Activated gamma-delta T cell treated with Interleukin-2 at 50 U/mL for 16 hours (primary cell): ENCODE measurements around the gene OPCML.

ENCODE experiments used
- DNase-seq: peaks from one replicate; pipeline ENCODE4 v3.0.0-alpha.2; 2020

The OPCML gene

GRCh38 chr11:132913295-132913694, 619.0 kb downstream of the OPCML start:
- DNase-seq, result no peak

DNA sequence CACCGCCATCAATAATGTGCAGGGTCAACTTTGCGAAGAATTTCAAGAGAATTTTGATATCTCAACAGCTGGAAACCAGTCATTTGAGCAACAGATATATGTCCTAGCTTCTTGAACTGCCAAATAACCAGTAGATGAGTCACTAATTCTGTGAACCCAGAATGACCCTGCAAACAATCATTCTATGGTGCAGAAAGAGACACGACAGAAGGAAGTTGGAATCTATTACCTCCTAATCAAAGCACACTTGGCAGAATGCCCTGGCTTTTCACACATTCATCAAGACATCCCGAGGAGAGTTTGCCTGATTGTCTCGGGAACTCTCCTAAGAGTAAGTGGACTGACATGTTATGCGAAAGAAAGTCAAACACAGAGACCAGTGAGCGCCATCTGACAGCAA, 621.1 kb downstream of the OPCML start:
- DNase-seq, result no peak

GRCh38 chr11:132910011-132910760, 622.1 kb downstream of the OPCML start:
- no peak for DNase-seq

DNA sequence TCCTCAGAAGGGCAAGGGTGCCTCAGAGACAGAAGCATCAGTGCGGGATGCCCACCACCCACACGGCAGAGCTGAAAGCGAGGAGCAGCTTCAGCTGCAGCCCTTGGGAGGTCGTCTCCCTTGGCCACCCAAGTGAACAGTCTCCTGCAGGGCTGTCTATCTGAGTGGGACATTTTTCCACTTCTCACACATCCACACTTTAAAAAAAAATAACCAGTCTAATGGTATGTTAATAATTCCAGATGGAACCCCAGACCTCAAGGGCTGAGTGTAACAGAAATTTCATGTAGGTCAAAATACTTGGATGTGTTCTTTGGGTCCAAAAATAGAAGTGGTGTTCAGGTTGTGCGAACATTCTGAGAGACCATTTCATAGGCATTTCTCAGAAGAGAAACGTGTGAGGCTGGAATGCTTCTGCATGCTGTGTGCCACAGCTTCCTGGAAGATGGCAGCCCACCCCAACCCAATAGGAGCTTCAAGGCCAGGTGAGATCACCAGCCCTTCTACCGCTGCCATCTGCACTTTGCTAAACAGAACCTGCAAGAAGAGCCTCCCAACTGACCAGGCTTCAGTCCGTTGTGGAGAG, 623.2 kb downstream of the OPCML start:
- no peak for DNase-seq

GRCh38 chr11:132908414-132908810, 623.9 kb downstream of the OPCML start:
- no peak for DNase-seq

- no peak for DNase-seq
Observed at GRCh38 chr11:132907651-132908413, 624.5 kb downstream of the OPCML start.

DNA sequence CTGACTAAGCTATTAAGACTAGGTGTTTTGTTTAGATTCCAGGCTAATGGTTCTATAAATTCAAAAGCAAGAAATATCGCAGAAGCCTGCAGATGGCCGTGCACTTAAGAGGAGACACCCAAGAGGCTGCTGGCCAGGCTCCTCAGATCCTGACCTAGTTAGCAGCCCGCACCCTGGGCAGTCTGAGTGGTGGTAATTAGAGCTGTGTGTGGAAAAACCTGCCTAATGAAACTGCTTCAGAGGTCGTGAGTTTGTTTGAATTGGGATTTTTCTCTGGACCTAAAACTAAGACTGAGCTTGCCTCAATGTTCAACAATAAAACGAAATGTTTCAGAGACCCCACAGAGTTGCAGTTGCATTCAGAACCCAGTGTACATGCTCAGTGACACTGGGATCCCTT, 627.7 kb downstream of the OPCML start:
- no peak for DNase-seq

DNA sequence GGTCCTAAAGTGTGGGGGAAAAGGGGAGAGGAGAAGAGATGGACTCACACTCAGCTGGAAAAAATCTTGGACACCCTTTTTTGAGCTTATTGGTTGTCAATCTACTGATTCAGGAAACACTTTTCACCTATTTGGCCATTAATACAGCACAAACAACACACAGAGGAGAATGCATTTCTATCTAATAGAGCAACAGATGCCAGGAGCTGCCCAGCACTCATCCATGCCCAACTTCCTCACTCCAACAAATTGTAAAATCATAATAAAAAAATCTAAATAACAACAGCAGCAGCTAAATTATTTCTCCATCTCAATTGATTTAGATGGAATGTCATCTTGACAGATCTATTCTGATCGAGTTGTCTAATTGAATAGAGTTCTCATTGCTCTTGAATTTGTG, 628.2 kb downstream of the OPCML start:
- DNase-seq, result no peak

DNA sequence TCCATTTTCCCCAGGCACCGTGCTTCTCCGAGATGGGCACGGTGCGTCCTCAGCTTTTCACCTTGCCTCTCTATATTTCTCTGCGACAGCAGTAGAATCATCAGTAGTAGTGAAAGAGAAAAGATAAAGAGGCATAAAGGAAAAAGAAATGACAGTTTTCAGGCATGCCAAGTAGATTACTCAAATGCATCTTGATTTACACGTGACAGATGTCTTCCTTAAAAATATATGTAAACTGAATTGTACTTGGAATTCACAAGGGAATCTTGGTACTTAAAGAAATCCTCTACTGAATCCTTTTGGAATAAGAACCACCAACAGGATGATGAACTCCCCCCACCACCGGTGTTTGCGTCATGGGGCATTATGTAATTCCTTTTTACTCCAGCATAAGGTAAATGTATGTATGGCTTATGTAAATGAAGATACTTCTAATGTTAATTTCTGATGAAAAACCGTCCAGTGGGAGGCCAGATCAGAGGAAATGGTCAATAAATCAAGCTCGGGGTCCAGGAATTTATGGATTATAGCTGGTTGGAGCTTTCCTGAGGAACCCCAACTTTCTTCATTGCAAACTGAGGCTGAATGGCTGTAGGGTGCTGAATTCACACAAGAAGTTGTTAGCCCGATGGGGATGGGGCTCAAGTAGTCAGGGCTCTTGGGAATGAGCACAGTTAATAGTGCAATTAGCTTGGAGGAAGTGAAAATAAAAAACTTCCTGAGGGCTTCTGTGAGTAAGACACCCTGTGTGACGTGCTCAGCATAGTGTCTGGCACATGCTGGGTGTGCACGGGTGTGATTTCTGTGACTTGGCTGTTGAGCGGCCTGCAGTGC, 630.4 kb downstream of the OPCML start:
- no peak for DNase-seq

GRCh38 chr11:132898676-132899075, 633.6 kb downstream of the OPCML start:
- DNase-seq, result no peak

GRCh38 chr11:132898021-132898420, 634.3 kb downstream of the OPCML start:
- DNase-seq, result no peak

- DNase-seq, result no peak
Observed at GRCh38 chr11:132895340-132895739, 637.0 kb downstream of the OPCML start.

DNA sequence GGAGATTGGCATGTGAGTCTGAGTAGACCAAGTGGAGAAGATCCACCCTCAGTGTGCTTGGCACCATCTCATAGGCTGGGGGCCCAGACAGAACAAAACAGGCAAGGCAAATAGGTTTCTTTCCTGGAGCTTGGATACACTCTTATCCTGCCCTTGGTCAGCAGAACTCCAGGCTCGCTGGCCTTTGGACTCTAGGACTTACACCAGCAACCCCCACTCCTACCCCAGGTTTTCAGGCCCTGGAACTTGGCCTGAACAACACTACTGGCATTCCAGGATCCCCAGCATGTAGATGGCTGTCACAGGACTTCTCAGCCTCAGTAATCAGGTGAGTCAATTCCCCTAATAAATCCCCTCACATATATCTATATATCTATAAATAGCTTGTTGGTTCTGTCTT, 637.7 kb downstream of the OPCML start:
- DNase-seq, result no peak

DNA sequence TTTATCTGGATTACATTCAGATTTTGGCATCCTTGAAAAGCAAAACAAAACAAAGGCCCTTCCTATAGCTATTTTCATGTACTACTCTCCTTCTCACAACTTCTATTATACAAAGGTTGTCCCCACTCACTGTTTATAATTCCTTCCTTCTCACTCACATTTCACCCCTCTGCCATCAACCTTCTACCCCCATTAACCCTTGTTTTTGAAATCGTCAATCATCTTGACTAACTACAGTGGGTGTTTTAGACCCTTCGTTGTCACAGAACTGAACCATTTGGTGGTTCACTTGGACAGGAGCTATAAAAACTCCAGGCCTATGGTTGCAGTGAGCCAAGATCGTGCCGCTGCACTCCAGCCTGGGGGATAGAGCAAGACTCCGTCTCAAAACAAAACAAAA, 639.4 kb downstream of the OPCML start:
- no peak for DNase-seq

GRCh38 chr11:132888226-132888625, 644.1 kb downstream of the OPCML start:
- no peak for DNase-seq

GRCh38 chr11:132886335-132886734, 646.0 kb downstream of the OPCML start:
- DNase-seq, result no peak

GRCh38 chr11:132883241-132883640, 649.1 kb downstream of the OPCML start:
- DNase-seq, result no peak

DNA sequence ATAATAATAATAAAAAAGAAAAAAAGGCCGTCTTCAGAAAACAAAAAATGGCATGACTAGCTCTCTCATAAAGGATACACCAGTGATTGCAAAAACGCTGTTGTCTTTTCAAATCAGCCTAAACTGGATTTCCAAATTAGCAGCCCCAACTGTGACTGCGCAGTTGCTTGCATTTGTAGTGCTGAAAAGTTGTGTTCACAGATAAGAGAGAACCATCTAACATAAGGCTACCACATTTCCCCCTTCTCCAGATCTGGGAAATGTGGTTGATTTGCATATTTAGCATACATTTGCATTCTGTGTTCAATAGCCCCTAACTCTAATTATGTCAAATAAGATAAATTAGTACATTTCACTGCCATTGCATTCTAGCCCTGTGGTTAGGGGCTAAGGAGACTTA, 650.7 kb downstream of the OPCML start:
- DNase-seq, result no peak

- no peak for DNase-seq
Observed at GRCh38 chr11:132878111-132878510, 654.2 kb downstream of the OPCML start.

GRCh38 chr11:132876705-132877104, 655.6 kb downstream of the OPCML start:
- no peak for DNase-seq

GRCh38 chr11:132876239-132876638, 656.1 kb downstream of the OPCML start:
- DNase-seq, result no peak

- DNase-seq, result no peak
Observed at GRCh38 chr11:132874638-132875037, 657.7 kb downstream of the OPCML start.

GRCh38 chr11:132873841-132874240, 658.5 kb downstream of the OPCML start:
- DNase-seq, result no peak
